ENCODE measurements around the gene ZFPL1.

GRCh38 chr11:65078151-65078550, 5.9 kb upstream of the ZFPL1 start:
- TF ChIP-seq GATA3 (IDR thresholded peaks at IDR 0.05; ENCODE audit: low read depth, low read length): no peak
- no peak for TF ChIP-seq GATA2 (IDR thresholded peaks at IDR 0.05; ENCODE audit: low read depth, low read length)
